WI38 (cell line): Measurements from ENCODE around the gene TGOLN2.
"Not testable (repeated sequence)": the region's sequence is repeated elsewhere in the genome, so short reads cannot be mapped to it uniquely, and the experiment has no call there.

Source experiments
- H3K4me3 ChIP-seq: 2 replicates; pipeline ENCODE4 v1.5.1; 2011; ENCODE audit warnings: low read depth, mild to moderate bottlenecking, control low read depth, low read length
- TF ChIP-seq, protein P1 (sequence below): IDR thresholded peaks from 2 replicates; pipeline ENCODE4 v1.5.1; 2012; ENCODE audit warnings: low read depth, mild to moderate bottlenecking, control low read depth, low read length

Gene TGOLN2

GRCh38 chr2:85323351-85323987 is 4.3 kb downstream of the TGOLN2 start:
- no peak overlapping the region for H3K4me3 ChIP-seq
- TF ChIP-seq, protein P1, sequence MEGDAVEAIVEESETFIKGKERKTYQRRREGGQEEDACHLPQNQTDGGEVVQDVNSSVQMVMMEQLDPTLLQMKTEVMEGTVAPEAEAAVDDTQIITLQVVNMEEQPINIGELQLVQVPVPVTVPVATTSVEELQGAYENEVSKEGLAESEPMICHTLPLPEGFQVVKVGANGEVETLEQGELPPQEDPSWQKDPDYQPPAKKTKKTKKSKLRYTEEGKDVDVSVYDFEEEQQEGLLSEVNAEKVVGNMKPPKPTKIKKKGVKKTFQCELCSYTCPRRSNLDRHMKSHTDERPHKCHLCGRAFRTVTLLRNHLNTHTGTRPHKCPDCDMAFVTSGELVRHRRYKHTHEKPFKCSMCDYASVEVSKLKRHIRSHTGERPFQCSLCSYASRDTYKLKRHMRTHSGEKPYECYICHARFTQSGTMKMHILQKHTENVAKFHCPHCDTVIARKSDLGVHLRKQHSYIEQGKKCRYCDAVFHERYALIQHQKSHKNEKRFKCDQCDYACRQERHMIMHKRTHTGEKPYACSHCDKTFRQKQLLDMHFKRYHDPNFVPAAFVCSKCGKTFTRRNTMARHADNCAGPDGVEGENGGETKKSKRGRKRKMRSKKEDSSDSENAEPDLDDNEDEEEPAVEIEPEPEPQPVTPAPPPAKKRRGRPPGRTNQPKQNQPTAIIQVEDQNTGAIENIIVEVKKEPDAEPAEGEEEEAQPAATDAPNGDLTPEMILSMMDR = no peak

- TF ChIP-seq, protein P1 = no peak
- H3K4me3 ChIP-seq = no peak overlapping the region
These were observed 8.0 kb downstream of the TGOLN2 start for GRCh38 chr2:85319796-85320195.

DNA sequence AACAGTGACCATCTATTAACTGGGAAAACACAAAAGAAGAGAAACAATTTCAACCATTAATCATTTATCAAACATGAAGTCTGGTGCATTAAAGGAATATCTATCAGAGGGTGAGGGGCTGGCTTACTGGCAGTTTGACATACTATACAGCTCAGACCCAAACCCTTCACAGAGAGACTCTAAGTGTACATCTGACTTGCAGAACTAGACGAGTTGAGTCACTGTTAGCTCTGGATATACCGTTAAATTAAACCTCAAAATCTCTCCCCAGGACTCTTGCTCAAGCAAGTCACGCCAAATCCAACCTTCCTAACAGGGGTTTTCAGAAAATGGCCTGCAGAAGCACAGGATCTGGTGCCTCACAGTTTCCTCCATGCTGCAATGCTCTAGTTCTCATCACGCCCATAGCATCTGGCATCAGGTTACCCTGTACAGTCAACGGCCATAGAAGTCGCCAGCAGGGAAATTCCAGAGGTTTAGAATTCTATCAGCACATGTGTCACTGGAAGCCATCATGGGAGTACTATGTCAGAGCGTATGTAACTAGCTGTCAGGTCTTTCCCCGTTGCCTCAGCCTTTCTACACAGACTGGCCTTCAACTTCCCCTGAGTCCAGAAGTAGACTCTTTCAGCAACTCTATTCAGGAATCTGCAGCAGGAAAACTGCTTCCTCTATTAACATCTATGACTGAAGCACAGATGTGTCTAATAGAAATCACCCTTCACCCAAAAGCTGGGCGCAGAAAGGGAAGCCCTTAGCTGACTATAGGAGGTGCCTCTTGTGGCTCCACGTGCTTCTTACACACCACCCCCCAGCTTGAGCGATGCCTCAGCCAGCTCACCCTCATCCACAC is 9.3 kb downstream of the TGOLN2 start:
- TF ChIP-seq, protein P1 = no peak
- H3K4me3 ChIP-seq = 0 out of 2 replicates have a peak overlapping the region, but pooled peaks have one; percentile 4

- not testable (repeated sequence) for H3K4me3 ChIP-seq
These were observed 11.9 kb downstream of the TGOLN2 start for GRCh38 chr2:85315921-85316320.

GRCh38 chr2:85314884-85315242 is 12.9 kb downstream of the TGOLN2 start:
- TF ChIP-seq, protein P1 = no peak
- H3K4me3 ChIP-seq = no peak overlapping the region

GRCh38 chr2:85312404-85312803 is 15.4 kb downstream of the TGOLN2 start:
- H3K4me3 ChIP-seq = no peak overlapping the region
- TF ChIP-seq, protein P1 = no peak

GRCh38 chr2:85310330-85310729 is 17.5 kb downstream of the TGOLN2 start:
- TF ChIP-seq, protein P1 = no peak
- H3K4me3 ChIP-seq = no peak overlapping the region
